HepG2 (cell line): Measurements from ENCODE around the gene LRRC45. TPM values are rescaled to one million over a fixed set of nuclear protein-coding genes. Genes with fewer than 3 reads are reported as not detected.

Experiments used
- ARNTL ChIP-seq: sonication (generic); formaldehyde crosslinking; IDR thresholded peaks from 2 replicates; pipeline ENCODE4 v1.4.0; 2020; ENCODE audit warnings: mild to moderate bottlenecking, missing genetic modification reagents
- GZF1 ChIP-seq: sonication (generic); formaldehyde crosslinking; IDR thresholded peaks from 2 replicates; pipeline ENCODE4 v1.5.1; 2020; ENCODE audit warnings: mild to moderate bottlenecking, missing genetic modification reagents
- HOXD1 ChIP-seq: sonication (generic); formaldehyde crosslinking; IDR thresholded peaks from 2 replicates; pipeline ENCODE4 v1.5.0; 2020; ENCODE audit warnings: missing genetic modification reagents
- JUN ChIP-seq: sonication (generic); formaldehyde crosslinking; IDR thresholded peaks from 2 replicates; pipeline ENCODE4 v1.4.0; 2020; ENCODE audit warnings: mild to moderate bottlenecking, missing genetic modification reagents
- RBAK ChIP-seq: sonication (generic); formaldehyde crosslinking; IDR thresholded peaks from 2 replicates; pipeline ENCODE4 v1.5.1; 2020; ENCODE audit warnings: mild to moderate bottlenecking, missing genetic modification reagents
- RBM39 ChIP-seq: fragments of 200-400 bp; formaldehyde crosslinking; IDR thresholded peaks from one replicate; pipeline ENCODE4 v1.6.1; 2018; ENCODE audit warnings: antibody characterized with exemption, mild to moderate bottlenecking, low read depth, low read length; ENCODE audit not compliant: poor library complexity, severe bottlenecking
- REPIN1 ChIP-seq: sonication (generic); formaldehyde crosslinking; IDR thresholded peaks from 2 replicates; pipeline ENCODE4 v1.8.0; 2022; ENCODE audit warnings: missing genetic modification reagents, low read depth, mild to moderate bottlenecking, borderline replicate concordance
- RFX3 ChIP-seq: IDR thresholded peaks from 2 replicates; pipeline ENCODE4 v1.6.1; 2016; ENCODE audit warnings: missing biosample characterization, missing genetic modification reagents
- U2AF2 ChIP-seq: fragments of 200-400 bp; formaldehyde crosslinking; IDR thresholded peaks from 2 replicates; pipeline ENCODE4 v1.6.1; 2017; ENCODE audit warnings: low read depth, mild to moderate bottlenecking, low read length
- ZFY ChIP-seq: sonication (generic); formaldehyde crosslinking; IDR thresholded peaks from 2 replicates; pipeline ENCODE4 v1.4.0; 2020; ENCODE audit warnings: missing genetic modification reagents
- ZNF264 ChIP-seq: sonication (generic); formaldehyde crosslinking; IDR thresholded peaks from 2 replicates; pipeline ENCODE4 v1.4.0; 2020; ENCODE audit warnings: missing genetic modification reagents
- ZNF326 ChIP-seq: sonication (generic); formaldehyde crosslinking; IDR thresholded peaks from 2 replicates; pipeline ENCODE4 v1.4.0; 2020; ENCODE audit warnings: missing genetic modification reagents, borderline replicate concordance
- ZNF331 ChIP-seq: sonication (generic); formaldehyde crosslinking; IDR thresholded peaks from 2 replicates; pipeline ENCODE4 v1.4.0; 2020; ENCODE audit warnings: missing genetic modification reagents
- ZNF7 ChIP-seq: IDR thresholded peaks from 2 replicates; pipeline ENCODE4 v1.6.1; 2016; ENCODE audit warnings: missing biosample characterization, missing genetic modification reagents
- polyA plus RNA-seq, 8 experiments: library from polyadenylated mRNA; depleted of rRNA in 3 of 8; stranded (reverse) in 7 of 8; unstranded in 1 of 8; fragments of >200 nt; fragmentation: Illumina TruSeq in 4 of 8; extraction: Trizol in 4 of 8; gene quantifications; 2 replicates each; pipeline versions ENCODE4 v1.2.1 to v1.2.3, GENCODE V29; 2011 to 2016; ENCODE audit warnings: low read depth in 4 of 8, missing spikeins in 1 of 8, mixed read lengths in 1 of 8; ENCODE audit not compliant: insufficient read depth in 1 of 8
- total RNA-seq, 5 experiments: library from RNA; depleted of rRNA; stranded (reverse); fragments of >200 nt; fragmentation: Illumina TruSeq; extraction: Trizol; gene quantifications; 2 replicates each; pipeline ENCODE4 v1.2.3, GENCODE V29; 2016; ENCODE audit warnings: low read depth in 1 of 5
- TF ChIP-seq, protein P1 (sequence below): sonication (generic); formaldehyde crosslinking; IDR thresholded peaks from 2 replicates; pipeline ENCODE4 v1.8.0; 2022; ENCODE audit warnings: mild to moderate bottlenecking, missing genetic modification reagents
- TF ChIP-seq, protein P2 (sequence below): sonication (generic); formaldehyde crosslinking; IDR thresholded peaks from 2 replicates; pipeline ENCODE4 v1.4.0; 2020; ENCODE audit warnings: missing genetic modification reagents
- TF ChIP-seq, protein P3 (sequence below): sonication (generic); formaldehyde crosslinking; IDR thresholded peaks from 2 replicates; pipeline ENCODE4 v1.9.0; 2021; ENCODE audit warnings: missing genetic modification reagents, borderline replicate concordance
- TF ChIP-seq, protein P4 (sequence below): sonication (generic); formaldehyde crosslinking; IDR thresholded peaks from 2 replicates; pipeline ENCODE4 v1.4.0; 2020; ENCODE audit warnings: missing genetic modification reagents
- TF ChIP-seq, protein P5 (sequence below): sonication (generic); formaldehyde crosslinking; IDR thresholded peaks from 2 replicates; pipeline ENCODE4 v1.4.0; 2020; ENCODE audit warnings: missing genetic modification reagents, borderline replicate concordance

LRRC45 gene
- total and polyA plus RNA-seq, 2 of the 13 experiments (the other 11 are each of a cell fraction or from before 2014, with no cell fraction given): 11.6 to 48.1 TPM

DNA sequence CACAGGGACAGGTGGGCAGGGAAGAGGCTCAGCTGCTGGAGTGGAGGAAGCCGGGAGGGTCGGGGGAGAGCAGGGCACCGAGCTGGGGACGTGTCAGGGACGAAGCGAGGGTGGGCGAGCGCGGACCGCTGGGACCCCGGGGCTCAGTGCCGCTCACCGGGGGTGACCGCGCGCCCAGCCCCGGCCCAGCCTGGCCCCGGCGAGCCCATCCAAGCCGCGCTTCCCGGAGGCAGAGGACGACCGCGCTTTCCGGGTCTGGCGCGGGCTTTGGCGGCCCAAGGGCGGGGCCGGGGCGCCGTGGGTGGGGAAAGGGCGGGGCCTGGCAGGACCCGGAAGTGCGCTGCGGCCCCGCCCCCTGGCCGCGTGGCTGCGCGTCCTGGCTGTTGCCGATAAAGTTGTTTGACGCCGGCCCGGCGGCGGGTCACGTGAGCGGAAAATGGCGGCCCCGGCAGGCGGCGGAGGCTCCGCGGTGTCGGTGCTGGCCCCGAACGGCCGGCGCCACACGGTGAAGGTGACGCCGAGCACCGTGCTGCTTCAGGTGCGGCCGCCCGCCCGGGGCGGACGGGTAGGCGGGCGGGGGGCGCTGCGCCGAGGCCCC is 45.8 kb upstream of the LRRC45 start, which contains the start of gene ASPSCR1 (continued):
- peak; percentile 80; the same call in 1 of the 2 replicates for TF ChIP-seq ZFY (CRISPR knock-in tag)
- TF ChIP-seq RBM39: no peak
- TF ChIP-seq ZNF264: no peak
- TF ChIP-seq U2AF2: no peak
- TF ChIP-seq, protein P1, sequence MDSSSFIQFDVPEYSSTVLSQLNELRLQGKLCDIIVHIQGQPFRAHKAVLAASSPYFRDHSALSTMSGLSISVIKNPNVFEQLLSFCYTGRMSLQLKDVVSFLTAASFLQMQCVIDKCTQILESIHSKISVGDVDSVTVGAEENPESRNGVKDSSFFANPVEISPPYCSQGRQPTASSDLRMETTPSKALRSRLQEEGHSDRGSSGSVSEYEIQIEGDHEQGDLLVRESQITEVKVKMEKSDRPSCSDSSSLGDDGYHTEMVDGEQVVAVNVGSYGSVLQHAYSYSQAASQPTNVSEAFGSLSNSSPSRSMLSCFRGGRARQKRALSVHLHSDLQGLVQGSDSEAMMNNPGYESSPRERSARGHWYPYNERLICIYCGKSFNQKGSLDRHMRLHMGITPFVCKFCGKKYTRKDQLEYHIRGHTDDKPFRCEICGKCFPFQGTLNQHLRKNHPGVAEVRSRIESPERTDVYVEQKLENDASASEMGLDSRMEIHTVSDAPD (CRISPR knock-in tag): peak; percentile 69; the same call in 1 of the 2 replicates
- no peak for TF ChIP-seq ZNF7 (CRISPR knock-in tag)
- no peak for TF ChIP-seq RFX3
- no peak for TF ChIP-seq RBAK
- TF ChIP-seq JUN (CRISPR knock-in tag): no peak
- no peak; the same call in 1 of the 2 replicates for TF ChIP-seq ZNF331 (CRISPR knock-in tag)
- 0 out of 2 replicates have a peak, but pooled peaks have one; percentile 51 for TF ChIP-seq ARNTL
- TF ChIP-seq, protein P2, sequence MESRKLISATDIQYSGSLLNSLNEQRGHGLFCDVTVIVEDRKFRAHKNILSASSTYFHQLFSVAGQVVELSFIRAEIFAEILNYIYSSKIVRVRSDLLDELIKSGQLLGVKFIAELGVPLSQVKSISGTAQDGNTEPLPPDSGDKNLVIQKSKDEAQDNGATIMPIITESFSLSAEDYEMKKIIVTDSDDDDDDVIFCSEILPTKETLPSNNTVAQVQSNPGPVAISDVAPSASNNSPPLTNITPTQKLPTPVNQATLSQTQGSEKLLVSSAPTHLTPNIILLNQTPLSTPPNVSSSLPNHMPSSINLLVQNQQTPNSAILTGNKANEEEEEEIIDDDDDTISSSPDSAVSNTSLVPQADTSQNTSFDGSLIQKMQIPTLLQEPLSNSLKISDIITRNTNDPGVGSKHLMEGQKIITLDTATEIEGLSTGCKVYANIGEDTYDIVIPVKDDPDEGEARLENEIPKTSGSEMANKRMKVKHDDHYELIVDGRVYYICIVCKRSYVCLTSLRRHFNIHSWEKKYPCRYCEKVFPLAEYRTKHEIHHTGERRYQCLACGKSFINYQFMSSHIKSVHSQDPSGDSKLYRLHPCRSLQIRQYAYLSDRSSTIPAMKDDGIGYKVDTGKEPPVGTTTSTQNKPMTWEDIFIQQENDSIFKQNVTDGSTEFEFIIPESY: peak; percentile 43; the same call in 1 of the 2 replicates
- TF ChIP-seq, protein P3, sequence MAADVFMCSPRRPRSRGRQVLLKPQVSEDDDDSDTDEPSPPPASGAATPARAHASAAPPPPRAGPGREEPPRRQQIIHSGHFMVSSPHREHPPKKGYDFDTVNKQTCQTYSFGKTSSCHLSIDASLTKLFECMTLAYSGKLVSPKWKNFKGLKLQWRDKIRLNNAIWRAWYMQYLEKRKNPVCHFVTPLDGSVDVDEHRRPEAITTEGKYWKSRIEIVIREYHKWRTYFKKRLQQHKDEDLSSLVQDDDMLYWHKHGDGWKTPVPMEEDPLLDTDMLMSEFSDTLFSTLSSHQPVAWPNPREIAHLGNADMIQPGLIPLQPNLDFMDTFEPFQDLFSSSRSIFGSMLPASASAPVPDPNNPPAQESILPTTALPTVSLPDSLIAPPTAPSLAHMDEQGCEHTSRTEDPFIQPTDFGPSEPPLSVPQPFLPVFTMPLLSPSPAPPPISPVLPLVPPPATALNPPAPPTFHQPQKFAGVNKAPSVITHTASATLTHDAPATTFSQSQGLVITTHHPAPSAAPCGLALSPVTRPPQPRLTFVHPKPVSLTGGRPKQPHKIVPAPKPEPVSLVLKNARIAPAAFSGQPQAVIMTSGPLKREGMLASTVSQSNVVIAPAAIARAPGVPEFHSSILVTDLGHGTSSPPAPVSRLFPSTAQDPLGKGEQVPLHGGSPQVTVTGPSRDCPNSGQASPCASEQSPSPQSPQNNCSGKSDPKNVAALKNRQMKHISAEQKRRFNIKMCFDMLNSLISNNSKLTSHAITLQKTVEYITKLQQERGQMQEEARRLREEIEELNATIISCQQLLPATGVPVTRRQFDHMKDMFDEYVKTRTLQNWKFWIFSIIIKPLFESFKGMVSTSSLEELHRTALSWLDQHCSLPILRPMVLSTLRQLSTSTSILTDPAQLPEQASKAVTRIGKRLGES (CRISPR knock-in tag): no peak
- TF ChIP-seq, protein P4, sequence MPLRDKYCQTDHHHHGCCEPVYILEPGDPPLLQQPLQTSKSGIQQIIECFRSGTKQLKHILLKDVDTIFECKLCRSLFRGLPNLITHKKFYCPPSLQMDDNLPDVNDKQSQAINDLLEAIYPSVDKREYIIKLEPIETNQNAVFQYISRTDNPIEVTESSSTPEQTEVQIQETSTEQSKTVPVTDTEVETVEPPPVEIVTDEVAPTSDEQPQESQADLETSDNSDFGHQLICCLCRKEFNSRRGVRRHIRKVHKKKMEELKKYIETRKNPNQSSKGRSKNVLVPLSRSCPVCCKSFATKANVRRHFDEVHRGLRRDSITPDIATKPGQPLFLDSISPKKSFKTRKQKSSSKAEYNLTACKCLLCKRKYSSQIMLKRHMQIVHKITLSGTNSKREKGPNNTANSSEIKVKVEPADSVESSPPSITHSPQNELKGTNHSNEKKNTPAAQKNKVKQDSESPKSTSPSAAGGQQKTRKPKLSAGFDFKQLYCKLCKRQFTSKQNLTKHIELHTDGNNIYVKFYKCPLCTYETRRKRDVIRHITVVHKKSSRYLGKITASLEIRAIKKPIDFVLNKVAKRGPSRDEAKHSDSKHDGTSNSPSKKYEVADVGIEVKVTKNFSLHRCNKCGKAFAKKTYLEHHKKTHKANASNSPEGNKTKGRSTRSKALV (CRISPR knock-in tag): no peak
- TF ChIP-seq GZF1 (CRISPR knock-in tag): 0 out of 2 replicates have a peak, but pooled peaks have one; percentile 46
- TF ChIP-seq REPIN1 (CRISPR knock-in tag): peak; percentile 94
- TF ChIP-seq HOXD1: peak; percentile 65
- TF ChIP-seq, protein P5, sequence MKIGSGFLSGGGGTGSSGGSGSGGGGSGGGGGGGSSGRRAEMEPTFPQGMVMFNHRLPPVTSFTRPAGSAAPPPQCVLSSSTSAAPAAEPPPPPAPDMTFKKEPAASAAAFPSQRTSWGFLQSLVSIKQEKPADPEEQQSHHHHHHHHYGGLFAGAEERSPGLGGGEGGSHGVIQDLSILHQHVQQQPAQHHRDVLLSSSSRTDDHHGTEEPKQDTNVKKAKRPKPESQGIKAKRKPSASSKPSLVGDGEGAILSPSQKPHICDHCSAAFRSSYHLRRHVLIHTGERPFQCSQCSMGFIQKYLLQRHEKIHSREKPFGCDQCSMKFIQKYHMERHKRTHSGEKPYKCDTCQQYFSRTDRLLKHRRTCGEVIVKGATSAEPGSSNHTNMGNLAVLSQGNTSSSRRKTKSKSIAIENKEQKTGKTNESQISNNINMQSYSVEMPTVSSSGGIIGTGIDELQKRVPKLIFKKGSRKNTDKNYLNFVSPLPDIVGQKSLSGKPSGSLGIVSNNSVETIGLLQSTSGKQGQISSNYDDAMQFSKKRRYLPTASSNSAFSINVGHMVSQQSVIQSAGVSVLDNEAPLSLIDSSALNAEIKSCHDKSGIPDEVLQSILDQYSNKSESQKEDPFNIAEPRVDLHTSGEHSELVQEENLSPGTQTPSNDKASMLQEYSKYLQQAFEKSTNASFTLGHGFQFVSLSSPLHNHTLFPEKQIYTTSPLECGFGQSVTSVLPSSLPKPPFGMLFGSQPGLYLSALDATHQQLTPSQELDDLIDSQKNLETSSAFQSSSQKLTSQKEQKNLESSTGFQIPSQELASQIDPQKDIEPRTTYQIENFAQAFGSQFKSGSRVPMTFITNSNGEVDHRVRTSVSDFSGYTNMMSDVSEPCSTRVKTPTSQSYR (CRISPR knock-in tag): no peak; the same call in 1 of the 2 replicates
- no peak for TF ChIP-seq ZNF326
